OCI-LY7 (cell line): ENCODE results near the gene SNX19.

Experiments
- EZH2phosphoT487 ChIP-seq: fragments of 200-600 bp; sonication (generic); IDR thresholded peaks from 2 replicates; pipeline ENCODE4 v1.6.1; 2018; ENCODE audit warnings: low read depth, borderline replicate concordance, mild to moderate bottlenecking, mixed run types, antibody characterized with exemption, low read length, moderate library complexity, mixed read lengths
- TF ChIP-seq, protein P1 (sequence below): fragments of 200-600 bp; sonication (generic); conservative IDR thresholded peaks from 2 replicates; pipeline ENCODE4 v1.5.1; 2014; ENCODE audit warnings: mild to moderate bottlenecking, antibody characterized with exemption, low read length, moderate library complexity, mixed read lengths

DNA sequence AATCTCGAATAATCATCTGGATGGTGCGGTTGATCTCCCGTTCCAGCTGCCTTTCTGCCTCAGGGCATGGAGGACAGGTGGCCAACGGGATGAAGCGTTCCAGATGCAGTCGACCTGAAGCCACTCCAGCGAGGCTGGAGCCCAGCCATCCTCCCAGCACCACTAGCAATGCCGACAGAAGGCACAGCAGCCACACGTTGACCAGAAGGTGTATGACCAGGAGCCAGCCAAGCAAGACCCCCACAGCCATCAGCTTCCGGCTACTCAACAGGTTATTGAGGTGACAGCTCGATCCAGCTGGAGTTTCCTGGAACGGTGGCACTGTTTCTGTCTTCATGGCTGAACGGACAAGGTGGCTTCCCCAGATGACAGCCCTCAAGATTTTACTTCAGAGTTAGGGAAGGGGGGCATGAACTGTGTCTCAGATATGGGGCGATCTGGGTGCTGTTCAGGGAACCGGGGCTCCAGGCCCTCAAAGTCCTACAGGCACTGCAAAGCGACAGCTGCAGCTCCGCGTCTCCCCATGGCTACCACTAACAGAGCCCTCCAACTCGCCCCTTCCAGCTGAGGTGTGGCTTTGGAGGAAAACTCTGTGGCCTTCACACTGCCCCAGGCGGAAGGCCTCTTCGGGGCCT, 559 bp downstream of the SNX19 start:
- TF ChIP-seq, protein P1, sequence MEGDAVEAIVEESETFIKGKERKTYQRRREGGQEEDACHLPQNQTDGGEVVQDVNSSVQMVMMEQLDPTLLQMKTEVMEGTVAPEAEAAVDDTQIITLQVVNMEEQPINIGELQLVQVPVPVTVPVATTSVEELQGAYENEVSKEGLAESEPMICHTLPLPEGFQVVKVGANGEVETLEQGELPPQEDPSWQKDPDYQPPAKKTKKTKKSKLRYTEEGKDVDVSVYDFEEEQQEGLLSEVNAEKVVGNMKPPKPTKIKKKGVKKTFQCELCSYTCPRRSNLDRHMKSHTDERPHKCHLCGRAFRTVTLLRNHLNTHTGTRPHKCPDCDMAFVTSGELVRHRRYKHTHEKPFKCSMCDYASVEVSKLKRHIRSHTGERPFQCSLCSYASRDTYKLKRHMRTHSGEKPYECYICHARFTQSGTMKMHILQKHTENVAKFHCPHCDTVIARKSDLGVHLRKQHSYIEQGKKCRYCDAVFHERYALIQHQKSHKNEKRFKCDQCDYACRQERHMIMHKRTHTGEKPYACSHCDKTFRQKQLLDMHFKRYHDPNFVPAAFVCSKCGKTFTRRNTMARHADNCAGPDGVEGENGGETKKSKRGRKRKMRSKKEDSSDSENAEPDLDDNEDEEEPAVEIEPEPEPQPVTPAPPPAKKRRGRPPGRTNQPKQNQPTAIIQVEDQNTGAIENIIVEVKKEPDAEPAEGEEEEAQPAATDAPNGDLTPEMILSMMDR, result no peak
- TF ChIP-seq EZH2phosphoT487, result no peak
